K562 (cell line): ENCODE data around the gene SH3BGRL2.

Experiments used
- CEBPB ChIP-seq: fragments of 450-650 bp; IDR thresholded peaks from 2 replicates; pipeline ENCODE4 v1.6.1; 2016; ENCODE audit warnings: missing genetic modification characterization, missing compliant biosample characterization
- EZH2 ChIP-seq: IDR thresholded peaks from 2 replicates; pipeline ENCODE4 v1.6.1; 2012; ENCODE audit warnings: low read depth, mild to moderate bottlenecking, inconsistent platforms, low read length, borderline replicate concordance
- POLR2AphosphoS5 ChIP-seq: IDR thresholded peaks from 2 replicates; pipeline ENCODE4 v1.6.1; 2011; ENCODE audit warnings: mild to moderate bottlenecking, low read depth, low read length, moderate library complexity; ENCODE audit not compliant: control insufficient read depth, insufficient read depth
- SMARCC2 ChIP-seq: fragments of 450-650 bp; IDR thresholded peaks from 2 replicates; pipeline ENCODE4 v1.6.1; 2017; ENCODE audit warnings: antibody characterized with exemption, moderate library complexity, mild to moderate bottlenecking, low read depth
- TAF1 ChIP-seq: IDR thresholded peaks from 2 replicates; pipeline ENCODE4 v1.6.1; 2011; ENCODE audit warnings: mild to moderate bottlenecking, low read length, moderate library complexity; ENCODE audit not compliant: insufficient read depth, control insufficient read depth, severe bottlenecking; ENCODE audit errors: extremely low read depth
- ZC3H8 ChIP-seq: fragments of 450-650 bp; IDR thresholded peaks from 2 replicates; pipeline ENCODE4 v1.6.1; 2017
- ZFP36 ChIP-seq: fragments of 150-350 bp; IDR thresholded peaks from 2 replicates; pipeline ENCODE4 v1.6.1; 2018; ENCODE audit warnings: low read length, low read depth; ENCODE audit not compliant: partially characterized antibody
- TF ChIP-seq, protein P1 (sequence below), 3 experiments: IDR thresholded peaks in 2 of 3; conservative IDR thresholded peaks in 1 of 3; 2 replicates each; pipeline ENCODE4 v1.5.1; 2011 to 2012; ENCODE audit warnings: low read length in 3 of 3, mild to moderate bottlenecking in 3 of 3, control low read depth in 2 of 3, improper control_type of control experiment in 1 of 3, inconsistent platforms in 1 of 3, low read depth in 1 of 3, mixed read lengths in 1 of 3, moderate library complexity in 1 of 3; ENCODE audit not compliant: insufficient read depth in 2 of 3

DNA sequence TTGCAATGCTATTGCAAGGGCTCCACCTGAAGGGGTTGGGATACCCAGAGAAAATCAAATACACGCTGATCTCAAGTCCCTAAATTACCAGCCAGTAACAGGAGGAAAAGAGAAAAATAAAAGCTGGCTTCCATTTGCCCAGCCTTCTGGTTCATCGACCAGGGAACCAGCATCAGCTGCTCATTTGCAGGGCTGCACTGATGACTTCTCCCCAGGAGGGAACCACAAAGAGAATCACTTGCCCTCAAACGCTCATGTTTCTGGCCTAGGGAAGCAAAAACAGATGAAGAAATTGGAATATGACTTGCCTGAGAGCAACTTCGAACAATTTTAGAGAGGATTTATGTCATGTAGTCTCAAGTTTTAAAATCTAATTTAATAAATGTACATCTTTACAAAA, 119.7 kb downstream of the SH3BGRL2 start:
- TF ChIP-seq POLR2AphosphoS5 = no peak
- no peak for TF ChIP-seq TAF1
- TF ChIP-seq EZH2 = no peak
- no peak for TF ChIP-seq SMARCC2
- TF ChIP-seq ZFP36 = no peak
- TF ChIP-seq, protein P1, sequence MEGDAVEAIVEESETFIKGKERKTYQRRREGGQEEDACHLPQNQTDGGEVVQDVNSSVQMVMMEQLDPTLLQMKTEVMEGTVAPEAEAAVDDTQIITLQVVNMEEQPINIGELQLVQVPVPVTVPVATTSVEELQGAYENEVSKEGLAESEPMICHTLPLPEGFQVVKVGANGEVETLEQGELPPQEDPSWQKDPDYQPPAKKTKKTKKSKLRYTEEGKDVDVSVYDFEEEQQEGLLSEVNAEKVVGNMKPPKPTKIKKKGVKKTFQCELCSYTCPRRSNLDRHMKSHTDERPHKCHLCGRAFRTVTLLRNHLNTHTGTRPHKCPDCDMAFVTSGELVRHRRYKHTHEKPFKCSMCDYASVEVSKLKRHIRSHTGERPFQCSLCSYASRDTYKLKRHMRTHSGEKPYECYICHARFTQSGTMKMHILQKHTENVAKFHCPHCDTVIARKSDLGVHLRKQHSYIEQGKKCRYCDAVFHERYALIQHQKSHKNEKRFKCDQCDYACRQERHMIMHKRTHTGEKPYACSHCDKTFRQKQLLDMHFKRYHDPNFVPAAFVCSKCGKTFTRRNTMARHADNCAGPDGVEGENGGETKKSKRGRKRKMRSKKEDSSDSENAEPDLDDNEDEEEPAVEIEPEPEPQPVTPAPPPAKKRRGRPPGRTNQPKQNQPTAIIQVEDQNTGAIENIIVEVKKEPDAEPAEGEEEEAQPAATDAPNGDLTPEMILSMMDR (IDR thresholded peaks at IDR 0.05 in 2 of 3, conservative IDR thresholded peaks at IDR 0.05 in 1 of 3; ENCODE audit: insufficient read depth in 2 of 3, low read depth in 1 of 3, low read length in 3 of 3) = no peak
- no peak for TF ChIP-seq ZC3H8
- no peak for TF ChIP-seq CEBPB (tag)
